ENCODE data around the gene GNA12. TPM values are rescaled to one million over a fixed set of nuclear protein-coding genes. Genes with fewer than 3 reads are reported as not detected.
A peak's percentile ranks its signal among the peaks of the same experiment; 100 is the strongest.

Gene GNA12
- polyA plus RNA-seq, 4 donors, result 3.4 to 27.2 (median 14.5) TPM

DNA sequence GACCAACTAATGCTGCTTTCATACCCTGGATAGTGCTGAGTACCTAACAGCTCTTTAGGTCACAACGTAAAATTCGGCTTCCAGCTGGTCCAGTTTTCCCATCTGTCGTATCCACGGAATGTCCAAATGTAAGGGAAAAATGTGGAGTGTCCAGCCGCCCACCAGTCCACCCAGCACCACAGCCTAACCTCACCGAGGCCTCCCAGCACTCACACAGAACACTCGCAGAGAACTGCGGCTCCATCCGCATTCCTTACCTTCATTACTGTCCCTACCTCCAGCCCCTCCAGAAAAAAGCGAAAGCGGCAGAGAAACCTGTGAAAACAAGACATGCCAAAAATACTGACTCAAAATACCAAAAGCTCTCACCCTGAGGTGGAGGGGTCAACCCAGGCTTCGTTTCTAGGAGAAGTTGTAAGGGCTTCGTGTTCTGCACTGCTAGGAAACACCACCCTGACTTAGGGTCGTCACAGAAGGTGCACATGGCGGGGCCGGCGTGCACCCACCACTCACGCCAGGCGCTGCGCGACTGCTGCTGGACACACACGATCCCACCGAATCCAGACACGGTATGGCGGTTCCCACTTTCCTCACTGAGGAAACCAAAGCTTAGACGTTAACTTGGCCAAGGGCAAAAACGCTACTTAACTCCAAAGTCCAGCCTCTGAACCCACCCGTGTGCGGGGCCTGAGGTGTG lies 82.2 kb downstream of the GNA12 start:
- Histone ChIP-seq H3K9me3 (ENCODE audit: control insufficient read depth in 2 of 2, insufficient read depth in 1 of 2, low read depth in 1 of 2, low read length in 1 of 2) (no peaks in the 10 kb centered on the region), H3K4me1 (ENCODE audit: control insufficient read depth in 3 of 3, insufficient read depth in 2 of 3, low read depth in 1 of 3, low read length in 2 of 3) (peaks cover 3 to 54% (median 18%) of the 10 kb centered on the region in 3 donors), H3K27me3 (ENCODE audit: control insufficient read depth in 3 of 3, insufficient read depth in 3 of 3, low read length in 3 of 3) (no peaks in the 10 kb centered on the region), H3K27ac (ENCODE audit: low read depth in 1 of 3, low read length in 2 of 3) (peak overlapping the region in 2 of 3 donors; percentile 58 to 77), H3K4me3 (ENCODE audit: low read depth in 1 of 3, low read length in 3 of 3) (no peak overlapping the region), H3K36me3 (ENCODE audit: control insufficient read depth in 3 of 3, insufficient read depth in 2 of 3, low read depth in 1 of 3, low read length in 3 of 3) (peaks cover 0 to 24% (median 0%) of the 10 kb centered on the region in 3 donors)
- DNase-seq (no peak), FAIRE-seq (no peak)
- WGBS, 3 donors, result 92 to 93% (median 93%) methylated on average over 29 of the region's 29 CpGs

DNA sequence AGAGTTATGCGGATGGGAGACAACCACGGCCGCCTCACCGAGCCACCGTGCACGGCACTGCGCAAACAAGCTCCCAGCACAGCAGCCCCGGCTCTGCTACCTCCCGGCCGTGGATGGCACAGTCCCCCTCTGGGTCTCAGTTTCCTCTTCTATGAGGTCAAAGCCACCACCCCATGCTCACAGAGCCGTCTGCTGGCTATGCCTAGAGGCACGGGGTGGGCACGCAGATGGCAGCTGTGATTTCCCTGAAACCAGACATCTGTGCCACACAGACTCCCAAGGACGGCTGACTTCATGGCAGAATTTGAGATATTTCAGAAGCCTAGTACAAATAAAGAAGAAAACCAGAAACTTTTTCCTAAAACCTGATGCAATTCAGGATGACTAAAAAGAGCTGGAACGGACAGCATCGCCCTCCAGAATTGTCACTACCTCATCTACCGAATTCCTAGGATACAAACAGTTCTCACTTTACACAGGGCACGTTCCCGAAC lies 82.9 kb downstream of the GNA12 start:
- peak overlapping the region in 2 of 3 donors; percentile 80 to 94 for H3K27ac ChIP-seq (ENCODE audit: low read depth in 1 of 3, low read length in 2 of 3)
- DNase-seq, result no peak
- FAIRE-seq, result no peak
- peaks cover 0 to 31% (median 0%) of the 10 kb centered on the region in 3 donors for H3K36me3 ChIP-seq (ENCODE audit: control insufficient read depth in 3 of 3, insufficient read depth in 2 of 3, low read depth in 1 of 3, low read length in 3 of 3)
- 91 to 95% (median 93%) methylated on average over 19 of the region's 19 CpGs for whole genome bisulfite sequencing, 3 donors
- H3K4me3 ChIP-seq (ENCODE audit: low read depth in 1 of 3, low read length in 3 of 3), result no peak overlapping the region
- no peaks in the 10 kb centered on the region for H3K27me3 ChIP-seq (ENCODE audit: control insufficient read depth in 3 of 3, insufficient read depth in 3 of 3, low read length in 3 of 3)
- peaks cover 3 to 54% (median 18%) of the 10 kb centered on the region in 3 donors for H3K4me1 ChIP-seq (ENCODE audit: control insufficient read depth in 3 of 3, insufficient read depth in 2 of 3, low read depth in 1 of 3, low read length in 2 of 3)
- H3K9me3 ChIP-seq (ENCODE audit: control insufficient read depth in 2 of 2, insufficient read depth in 1 of 2, low read depth in 1 of 2, low read length in 1 of 2), result no peaks in the 10 kb centered on the region

DNA sequence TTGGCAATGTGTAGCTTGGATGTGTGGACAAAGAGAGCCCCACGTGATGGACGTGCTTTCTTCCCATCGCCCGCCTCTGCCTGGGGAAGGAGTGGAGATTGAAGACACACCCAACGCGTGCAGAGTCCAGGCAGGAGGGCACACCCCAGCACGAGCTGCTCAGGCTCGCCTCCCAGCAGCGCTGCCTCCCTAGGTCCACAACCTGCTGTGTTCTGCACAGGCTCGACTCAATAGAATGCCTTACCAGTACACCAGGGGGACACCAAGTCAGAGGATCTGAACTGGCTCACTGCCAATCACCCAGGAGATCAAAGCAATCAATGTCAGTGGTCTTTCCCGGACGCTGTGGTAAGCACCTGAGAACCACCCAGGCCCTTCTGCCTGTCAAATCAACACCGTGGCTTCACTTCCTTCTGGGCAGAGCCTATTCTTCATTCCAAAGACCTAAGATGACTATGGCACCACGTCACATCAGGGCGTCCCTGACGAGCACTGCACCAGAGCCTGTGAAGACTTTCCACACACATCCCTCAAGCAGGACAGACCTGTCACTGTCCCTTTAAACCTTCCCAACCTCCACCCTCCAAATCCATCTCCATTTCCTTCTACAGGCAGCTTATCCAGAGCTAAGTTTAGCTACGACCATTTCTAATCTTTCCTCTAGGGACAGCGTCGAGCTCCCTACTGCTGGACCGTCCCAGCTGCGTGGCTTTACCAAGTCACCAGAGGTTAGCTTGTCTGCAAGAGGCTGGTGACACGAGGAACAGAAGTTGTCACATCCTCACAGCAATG lies 83.8 kb downstream of the GNA12 start:
- Histone ChIP-seq H3K9me3 (ENCODE audit: control insufficient read depth in 2 of 2, insufficient read depth in 1 of 2, low read depth in 1 of 2, low read length in 1 of 2) (no peaks in the 10 kb centered on the region), H3K4me1 (ENCODE audit: control insufficient read depth in 3 of 3, insufficient read depth in 2 of 3, low read depth in 1 of 3, low read length in 2 of 3) (peaks cover 3 to 54% (median 18%) of the 10 kb centered on the region in 3 donors), H3K4me3 (ENCODE audit: low read depth in 1 of 3, low read length in 3 of 3) (no peak overlapping the region), H3K27ac (ENCODE audit: low read depth in 1 of 3, low read length in 2 of 3) (peak overlapping the region; percentile 77 to 94 (median 80)), H3K27me3 (ENCODE audit: control insufficient read depth in 3 of 3, insufficient read depth in 3 of 3, low read length in 3 of 3) (no peaks in the 10 kb centered on the region), H3K36me3 (ENCODE audit: control insufficient read depth in 3 of 3, insufficient read depth in 2 of 3, low read depth in 1 of 3, low read length in 3 of 3) (peaks cover 0 to 31% (median 0%) of the 10 kb centered on the region in 3 donors)
- WGBS, 3 donors, result 12 to 40% (median 30%) methylated on average over 22 of the region's 22 CpGs
- peak; percentile 96 to 97 for DNase-seq
- FAIRE-seq, result no peak

DNA sequence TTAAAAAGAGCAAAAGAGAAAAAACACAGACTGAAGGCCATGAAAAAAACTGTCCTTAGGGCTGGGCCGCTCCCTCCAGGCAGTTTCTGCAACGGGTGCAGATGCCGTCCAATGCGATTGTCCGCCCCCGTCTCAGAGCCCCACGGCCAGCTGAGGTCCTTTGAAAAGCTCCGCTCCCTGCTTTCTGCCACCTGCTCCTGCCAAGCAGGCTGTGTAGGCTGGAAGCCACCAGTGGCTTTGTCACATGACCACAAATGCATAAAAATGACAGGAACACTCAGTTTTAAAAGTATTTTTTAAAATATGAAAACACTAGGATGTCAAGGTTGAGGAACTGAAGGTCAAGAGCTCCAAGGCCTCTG lies 84.4 kb downstream of the GNA12 start:
- Histone ChIP-seq H3K9me3 (ENCODE audit: control insufficient read depth in 2 of 2, insufficient read depth in 1 of 2, low read depth in 1 of 2, low read length in 1 of 2) (no peaks in the 10 kb centered on the region), H3K4me3 (ENCODE audit: low read depth in 1 of 3, low read length in 3 of 3) (no peak overlapping the region), H3K4me1 (ENCODE audit: control insufficient read depth in 3 of 3, insufficient read depth in 2 of 3, low read depth in 1 of 3, low read length in 2 of 3) (peaks cover 3 to 54% (median 18%) of the 10 kb centered on the region in 3 donors), H3K27ac (ENCODE audit: low read depth in 1 of 3, low read length in 2 of 3) (peak overlapping the region; percentile 76 to 94 (median 80)), H3K27me3 (ENCODE audit: control insufficient read depth in 3 of 3, insufficient read depth in 3 of 3, low read length in 3 of 3) (no peaks in the 10 kb centered on the region), H3K36me3 (ENCODE audit: control insufficient read depth in 3 of 3, insufficient read depth in 2 of 3, low read depth in 1 of 3, low read length in 3 of 3) (peaks cover 0 to 33% (median 0%) of the 10 kb centered on the region in 3 donors)
- 4 to 46% (median 26%) methylated on average over 8 of the region's 8 CpGs for WGBS, 3 donors
- no peak for DNase-seq
- FAIRE-seq, result no peak

DNA sequence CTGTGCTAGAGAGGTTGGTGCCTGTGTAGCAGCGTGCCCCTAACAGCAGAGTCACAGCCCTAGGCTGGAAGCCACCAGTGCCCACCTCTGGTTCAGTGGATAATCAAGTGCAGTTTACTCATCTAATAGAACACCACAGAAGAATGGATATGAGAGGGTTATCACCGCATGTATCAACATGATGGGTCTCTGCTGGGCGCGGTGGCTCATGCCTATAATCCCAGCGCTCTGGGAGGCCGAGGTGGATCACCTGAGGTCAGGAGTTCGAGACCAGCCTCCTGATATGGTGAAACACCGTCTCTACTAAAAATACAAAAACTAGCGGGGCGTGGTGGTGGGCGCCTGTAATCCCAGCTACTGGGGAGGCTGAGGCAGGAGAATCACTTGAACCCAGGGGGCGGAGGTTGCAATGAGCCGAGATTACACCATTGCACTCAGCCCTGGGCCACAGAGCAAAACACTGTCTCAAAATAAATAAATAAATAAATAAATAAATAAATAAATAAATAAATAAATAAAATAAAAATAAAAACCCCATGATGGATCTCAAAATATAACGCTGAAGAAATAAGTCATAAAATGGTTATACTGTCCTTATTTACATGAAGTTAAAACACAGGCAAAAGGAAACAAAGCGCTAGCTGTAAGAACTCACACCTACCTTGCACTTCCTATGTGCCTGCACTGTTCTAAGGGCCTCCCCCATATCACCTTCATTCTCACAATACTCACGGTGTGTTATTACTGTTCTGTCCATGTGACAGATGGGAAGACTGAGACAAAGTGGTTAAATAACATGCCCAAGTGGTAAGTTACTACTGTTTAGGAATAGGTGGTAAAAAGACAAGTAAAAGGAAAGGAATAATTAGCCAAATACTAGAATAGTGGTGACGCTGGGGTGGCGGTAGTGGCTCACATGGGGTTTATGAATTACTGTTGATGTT lies 85.2 kb downstream of the GNA12 start:
- no peak for FAIRE-seq
- WGBS, 3 donors, result 81 to 89% (median 88%) methylated on average over 18 of the region's 18 CpGs

DNA sequence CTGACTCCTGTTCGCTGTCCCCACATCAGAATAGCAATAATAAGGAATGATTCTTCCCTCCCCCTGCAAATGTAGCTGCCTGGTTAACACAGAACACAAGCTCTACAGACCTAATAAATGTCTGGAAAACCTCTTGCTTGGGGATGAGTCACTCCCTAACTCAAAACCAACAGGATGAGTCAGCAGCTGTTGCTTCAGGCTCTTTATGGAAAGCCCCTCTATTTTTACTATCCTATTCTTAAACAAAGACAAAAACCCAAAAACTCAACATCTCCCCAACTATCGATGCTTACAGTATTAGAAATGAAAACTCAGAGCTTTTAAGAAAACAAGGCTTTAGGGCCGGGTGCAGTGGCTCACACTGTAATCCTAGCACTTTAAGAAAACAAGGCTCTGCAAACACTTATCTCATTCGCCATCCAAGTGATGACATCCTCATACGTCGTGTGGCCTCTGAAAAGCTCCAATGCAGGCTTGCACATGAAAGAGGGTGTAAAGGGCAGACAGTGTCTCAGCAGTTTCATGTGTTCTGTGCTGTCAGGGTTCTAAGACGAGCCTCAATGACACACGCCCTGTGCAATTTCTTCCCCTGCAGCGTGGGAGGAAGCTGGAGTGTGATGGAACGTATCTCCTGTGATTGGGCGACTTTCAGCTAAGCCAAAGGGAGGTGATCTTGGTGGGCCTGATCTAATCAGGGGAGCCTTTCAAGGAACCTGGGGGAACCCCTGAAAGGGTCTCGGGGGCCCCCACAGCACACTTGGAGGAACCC lies 86.0 kb downstream of the GNA12 start:
- FAIRE-seq, result no peak

More for the DNA sequence above, 85.2 kb downstream of the GNA12 start:
- peak in 1 of 2 donors; percentile 7 for DNase-seq
- Histone ChIP-seq H3K27ac (ENCODE audit: low read depth in 1 of 3, low read length in 2 of 3) (peak overlapping the region; percentile 76 to 94 (median 89)), H3K4me3 (ENCODE audit: low read depth in 1 of 3, low read length in 3 of 3) (no peak overlapping the region), H3K4me1 (ENCODE audit: control insufficient read depth in 3 of 3, insufficient read depth in 2 of 3, low read depth in 1 of 3, low read length in 2 of 3) (peaks cover 3 to 54% (median 18%) of the 10 kb centered on the region in 3 donors), H3K9me3 (ENCODE audit: control insufficient read depth in 2 of 2, insufficient read depth in 1 of 2, low read depth in 1 of 2, low read length in 1 of 2) (no peaks in the 10 kb centered on the region), H3K36me3 (ENCODE audit: control insufficient read depth in 3 of 3, insufficient read depth in 2 of 3, low read depth in 1 of 3, low read length in 3 of 3) (peaks cover 0 to 28% (median 0%) of the 10 kb centered on the region in 3 donors), H3K27me3 (ENCODE audit: control insufficient read depth in 3 of 3, insufficient read depth in 3 of 3, low read length in 3 of 3) (no peaks in the 10 kb centered on the region)

DNA sequence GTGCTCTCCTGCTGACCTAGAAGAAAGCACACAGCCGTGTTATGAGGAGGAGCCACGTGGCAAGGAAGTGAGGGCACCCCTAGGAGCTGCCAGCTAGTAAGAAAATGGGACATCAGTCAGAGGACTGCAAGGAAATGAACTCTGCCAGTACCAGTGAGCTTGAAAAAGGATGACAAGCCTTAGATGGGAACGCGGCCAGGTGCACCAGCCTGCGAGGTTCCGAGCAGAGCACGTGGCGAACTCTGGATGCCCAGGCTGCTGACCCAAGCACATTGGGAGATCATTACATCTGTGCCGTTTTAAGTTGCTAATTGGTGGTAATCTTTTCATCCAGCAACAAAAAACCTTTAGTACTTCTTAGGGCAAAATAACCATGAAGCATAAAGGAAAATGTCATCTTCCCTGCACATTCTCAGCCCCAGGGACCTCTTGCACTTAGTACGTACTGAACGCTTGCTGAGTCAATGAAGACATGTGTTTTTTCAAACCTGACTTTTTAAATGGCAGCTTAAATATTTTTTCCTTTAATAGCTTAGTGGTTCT lies 86.7 kb downstream of the GNA12 start:
- no peak for DNase-seq
- peaks cover 3 to 42% (median 18%) of the 10 kb centered on the region in 3 donors for H3K4me1 ChIP-seq (ENCODE audit: control insufficient read depth in 3 of 3, insufficient read depth in 2 of 3, low read depth in 1 of 3, low read length in 2 of 3)
- H3K4me3 ChIP-seq (ENCODE audit: low read depth in 1 of 3, low read length in 3 of 3), result no peak overlapping the region
- H3K27ac ChIP-seq (ENCODE audit: low read depth in 1 of 3, low read length in 2 of 3), result peak overlapping the region in 2 of 3 donors; percentile 80 to 89
- no peaks in the 10 kb centered on the region for H3K9me3 ChIP-seq (ENCODE audit: control insufficient read depth in 2 of 2, insufficient read depth in 1 of 2, low read depth in 1 of 2, low read length in 1 of 2)
- FAIRE-seq, result no peak
- 68 to 88% (median 79%) methylated on average over 11 of the region's 11 CpGs for WGBS, 3 donors
- H3K36me3 ChIP-seq (ENCODE audit: control insufficient read depth in 3 of 3, insufficient read depth in 2 of 3, low read depth in 1 of 3, low read length in 3 of 3), result peaks cover 0 to 27% (median 0%) of the 10 kb centered on the region in 3 donors
- no peaks in the 10 kb centered on the region for H3K27me3 ChIP-seq (ENCODE audit: control insufficient read depth in 3 of 3, insufficient read depth in 3 of 3, low read length in 3 of 3)

More for the DNA sequence above, 86.0 kb downstream of the GNA12 start:
- peak; percentile 48 to 82 for DNase-seq
- Histone ChIP-seq H3K27me3 (ENCODE audit: control insufficient read depth in 3 of 3, insufficient read depth in 3 of 3, low read length in 3 of 3) (no peaks in the 10 kb centered on the region), H3K4me1 (ENCODE audit: control insufficient read depth in 3 of 3, insufficient read depth in 2 of 3, low read depth in 1 of 3, low read length in 2 of 3) (peaks cover 3 to 45% (median 18%) of the 10 kb centered on the region in 3 donors), H3K9me3 (ENCODE audit: control insufficient read depth in 2 of 2, insufficient read depth in 1 of 2, low read depth in 1 of 2, low read length in 1 of 2) (no peaks in the 10 kb centered on the region), H3K36me3 (ENCODE audit: control insufficient read depth in 3 of 3, insufficient read depth in 2 of 3, low read depth in 1 of 3, low read length in 3 of 3) (peaks cover 0 to 31% (median 0%) of the 10 kb centered on the region in 3 donors), H3K27ac (ENCODE audit: low read depth in 1 of 3, low read length in 2 of 3) (peak overlapping the region; percentile 42 to 89 (median 80)), H3K4me3 (ENCODE audit: low read depth in 1 of 3, low read length in 3 of 3) (no peak overlapping the region)
- WGBS, 3 donors, result 41 to 68% (median 47%) methylated on average over 12 of the region's 12 CpGs
